GM13976 (cell line): ENCODE results near the gene IPO13.

Experiments
- DNase-seq: peaks from one replicate; pipeline ENCODE4 v3.0.0; 2012; ENCODE audit warnings: low spot score
- CTCF ChIP-seq: IDR thresholded peaks from 2 replicates; pipeline ENCODE4 v1.5.1; 2012; ENCODE audit warnings: borderline replicate concordance, mild to moderate bottlenecking; ENCODE audit not compliant: insufficient read depth; ENCODE audit errors: extremely low read depth, missing control alignments, control extremely low read depth
- in situ Hi-C: fragments of 300-500 bp; cut with MboI; formaldehyde crosslinking; loops from one replicate; pipeline ENCODE4 v1.12.0; 2022; ENCODE audit warnings: low sequenced_read_pairs, mixed read lengths, inconsistent platforms; ENCODE audit not compliant: unreplicated experiment

IPO13 gene

GRCh38 chr1:43970502-43970901 is 23.8 kb downstream of the IPO13 start:
- no peak for TF ChIP-seq CTCF
- in situ Hi-C loops = no loop called here
- no peak for DNase-seq

- no peak for DNase-seq
- no peak for TF ChIP-seq CTCF
- in situ Hi-C loops = no loop called here
Measured at GRCh38 chr1:43970911-43971310, 24.2 kb downstream of the IPO13 start.

GRCh38 chr1:43971336-43971980 is 24.7 kb downstream of the IPO13 start:
- in situ Hi-C loops = no loop called here
- no peak for TF ChIP-seq CTCF
- no peak for DNase-seq

GRCh38 chr1:43973981-43974442 is 27.3 kb downstream of the IPO13 start:
- TF ChIP-seq CTCF = no peak
- in situ Hi-C loops = no loop called here
- DNase-seq = no peak

GRCh38 chr1:43974443-43975248 is 27.9 kb downstream of the IPO13 start, which contains the start of gene ATP6V0B:
Gene ATP6V0B (plus strand): TSS chr1:43974960. CDS start chr1:43975041, 81 bp downstream.
- peak; percentile 14 for TF ChIP-seq CTCF
- DNase-seq = peak; percentile 98
- in situ Hi-C loops = no loop called here

GRCh38 chr1:43975249-43975961 is 28.7 kb downstream of the IPO13 start:
- peak; percentile 58 for DNase-seq
- in situ Hi-C loops = no loop called here
- no peak for TF ChIP-seq CTCF
